ENCODE data around the gene CYP24A1. TPM values are rescaled to one million over a fixed set of nuclear protein-coding genes. Genes with fewer than 3 reads are reported as not detected.

CYP24A1 gene
- total and polyA plus RNA-seq, 2 of the 8 experiments (the other 6 are each of a cell fraction or from before 2014, with no cell fraction given), result not detected

- H3K27ac ChIP-seq (ENCODE audit: low read depth, low read length), result no peak overlapping the region
- no peaks in the 10 kb centered on the region for H3K27me3 ChIP-seq (replicated peaks in 1 of 4; ENCODE audit: control insufficient read depth in 3 of 4, extremely low read depth in 1 of 4, insufficient read depth in 3 of 4, low read length in 3 of 4)
- ChIA-PET POLR2A (ENCODE audit: partially characterized antibody) (no interaction called here), CTCF (ENCODE audit: partially characterized antibody) (interaction anchor here (1.1 to 1.7 kb wide), 3 partner anchors 47 to 140 kb away, joined by 3 to 7 read pairs (median 3); no protein-coding TSS in a partner anchor)
- no peaks in the 10 kb centered on the region for H3K79me2 ChIP-seq (ENCODE audit: control insufficient read depth in 1 of 2, insufficient read depth in 2 of 2, low read length in 2 of 2)
- DNase-seq (ENCODE audit: low read depth in 1 of 2, low spot score in 2 of 2) (no peak), FAIRE-seq (no peak)
- no peak overlapping the region for H3K9ac ChIP-seq (replicated peaks in 1 of 4; ENCODE audit: extremely low read depth in 1 of 4, low read depth in 3 of 4, low read length in 3 of 4)
- no peaks in the 10 kb centered on the region for H3K79me1 ChIP-seq (ENCODE audit: low read depth, low read length)
- H3K14ac ChIP-seq (ENCODE audit: insufficient read length), result no peak overlapping the region
- no peaks in the 10 kb centered on the region; the same call in 1 of the 2 replicates for H3K23me2 ChIP-seq (ENCODE audit: low read depth, low read length)
- no peak overlapping the region for H3K4me2 ChIP-seq (ENCODE audit: insufficient read depth in 1 of 2, low read depth in 2 of 2, low read length in 2 of 2)
- H2BK20ac ChIP-seq (ENCODE audit: low read length), result no peak overlapping the region
- no peak overlapping the region for H2AK5ac ChIP-seq (ENCODE audit: low read depth, low read length)
- H3K23ac ChIP-seq (ENCODE audit: insufficient read length), result no peak overlapping the region
- no peak overlapping the region for H2BK5ac ChIP-seq (ENCODE audit: low read depth, low read length)
- no peak overlapping the region for H4K8ac ChIP-seq (ENCODE audit: extremely low read depth, insufficient read depth, low read length)
- H2AFZ ChIP-seq (ENCODE audit: low read length), result no peak overlapping the region
- no peak overlapping the region for H4K5ac ChIP-seq (ENCODE audit: insufficient read length, low read depth, low read length)
- no peak overlapping the region for H4K91ac ChIP-seq (replicated peaks; ENCODE audit: insufficient read length, low read length)
- no peaks in the 10 kb centered on the region; a peak in 1 of 4 replicates for H3K9me3 ChIP-seq (ENCODE audit: insufficient read depth in 2 of 2, low read depth in 1 of 2, low read length in 1 of 2)
- H4K20me1 ChIP-seq (replicated peaks in 1 of 2; ENCODE audit: control insufficient read depth in 1 of 2, insufficient read depth in 2 of 2, low read length in 2 of 2), result no peaks in the 10 kb centered on the region
- 88% methylated on average over 6 of the region's 6 CpGs; no CpG with 5 or more reads in 1 of the 2 experiments for WGBS, 2 experiments (ENCODE audit: extremely low coverage in 1 of 2, insufficient coverage in 1 of 2, insufficient read length in 1 of 2, insufficient replicate concordance in 2 of 2, low coverage in 1 of 2, low lambda C conversion rate in 2 of 2, missing lambda C conversion rate in 1 of 2)
- H2BK12ac ChIP-seq (ENCODE audit: low read depth, low read length), result 0 out of 2 replicates have a peak overlapping the region, but pooled peaks have one; percentile 28
- no peaks in the 10 kb centered on the region for H3K36me3 ChIP-seq (ENCODE audit: control insufficient read depth in 2 of 4, insufficient read depth in 4 of 4, low read length in 3 of 4)
- no peak overlapping the region for H3K56ac ChIP-seq (replicated peaks; ENCODE audit: insufficient read length, low read depth, low read length)
- no peak overlapping the region for H2BK15ac ChIP-seq (ENCODE audit: low read length)
- H3K4ac ChIP-seq (replicated peaks; ENCODE audit: insufficient read length, low read depth, low read length), result no peak overlapping the region
- H3K18ac ChIP-seq (ENCODE audit: extremely low read depth, low read length), result no peak overlapping the region
- H2BK120ac ChIP-seq (replicated peaks; ENCODE audit: low read depth, low read length), result no peak overlapping the region
- H3K4me3 ChIP-seq (ENCODE audit: extremely low read depth in 1 of 4, insufficient read depth in 2 of 4, low read depth in 3 of 4, low read length in 4 of 4), result no peak overlapping the region
- H3K4me1 ChIP-seq (replicated peaks in 1 of 4; ENCODE audit: control insufficient read depth in 3 of 4, insufficient read depth in 4 of 4, low read length in 3 of 4), result peaks cover 0 to 10% (median 0%) of the 10 kb centered on the region in 4 experiments; a peak in 2 of 7 replicates
- TF ChIP-seq TAF7 (optimal IDR thresholded peaks at IDR 0.05; ENCODE audit: borderline replicate concordance, low read depth, low read length) (no peak), EZH2 (IDR thresholded peaks at IDR 0.05; ENCODE audit: low read depth, low read length, severe bottlenecking) (no peak), CBX5 (IDR thresholded peaks at IDR 0.05; ENCODE audit: low read depth, low read length) (no peak), PHF8 (conservative IDR thresholded peaks at IDR 0.05; ENCODE audit: low read depth, low read length) (no peak), HDAC6 (IDR thresholded peaks at IDR 0.05; ENCODE audit: low read depth, low read length) (no peak), RXRA (IDR thresholded peaks at IDR 0.05; ENCODE audit: insufficient read depth, low read depth, low read length) (no peak), NANOG (IDR thresholded peaks at IDR 0.05; ENCODE audit: insufficient read depth, low read depth, low read length, poor library complexity, severe bottlenecking) (no peak), SIX5 (IDR thresholded peaks at IDR 0.05; ENCODE audit: low read depth, low read length) (no peak), RAD21 (IDR thresholded peaks at IDR 0.05 in 1 of 2, conservative IDR thresholded peaks at IDR 0.05 in 1 of 2; ENCODE audit: low read depth in 2 of 2, low read length in 2 of 2) (no peak)
Measured at GRCh38 chr20:54133434-54134427, 40.1 kb downstream of the CYP24A1 start.
